SK-N-SH treated with all-trans-retinoic acid at 6 μM for 48 hours (cell line): ENCODE measurements around the gene DNAH9.

Experiments used
- ARNTL ChIP-seq: fragments of 450-650 bp; formaldehyde crosslinking; IDR thresholded peaks from 2 replicates; pipeline ENCODE4 v1.5.0; 2020; ENCODE audit warnings: low read depth, mild to moderate bottlenecking, moderate library complexity, borderline replicate concordance
- BACH2 ChIP-seq: fragments of 250-450 bp; sonication (Bioruptor Pico); IDR thresholded peaks from 2 replicates; pipeline ENCODE4 v1.9.0; 2021; ENCODE audit warnings: mild to moderate bottlenecking, borderline replicate concordance
- CREB5 ChIP-seq: fragments of 250-450 bp; sonication (Bioruptor Pico); IDR thresholded peaks from 2 replicates; pipeline ENCODE4 v1.5.1; 2020; ENCODE audit warnings: low read depth, mild to moderate bottlenecking, moderate library complexity
- CSRNP3 ChIP-seq: fragments of 250-450 bp; sonication (Bioruptor Pico); IDR thresholded peaks from 2 replicates; pipeline ENCODE4 v1.5.1; 2021; ENCODE audit warnings: mild to moderate bottlenecking, moderate library complexity
- ESRRG ChIP-seq: fragments of 250-450 bp; sonication (Bioruptor Pico); IDR thresholded peaks from 2 replicates; pipeline ENCODE4 v1.6.1; 2021; ENCODE audit warnings: mild to moderate bottlenecking
- ISL1 ChIP-seq: fragments of 250-450 bp; sonication (Bioruptor Pico); IDR thresholded peaks from 2 replicates; pipeline ENCODE4 v2.1.2; 2022; ENCODE audit warnings: mild to moderate bottlenecking, moderate library complexity
- PATZ1 ChIP-seq: fragments of 250-450 bp; sonication (Bioruptor Pico); IDR thresholded peaks from 2 replicates; pipeline ENCODE4 v1.8.0; 2020; ENCODE audit warnings: mild to moderate bottlenecking, moderate library complexity, borderline replicate concordance
- POU6F1 ChIP-seq: fragments of 250-450 bp; sonication (Bioruptor Pico); IDR thresholded peaks from 2 replicates; pipeline ENCODE4 v1.8.0; 2021; ENCODE audit warnings: low read depth, mild to moderate bottlenecking, moderate library complexity, borderline replicate concordance
- RARB ChIP-seq: fragments of 250-450 bp; sonication (Bioruptor Pico); IDR thresholded peaks from 2 replicates; pipeline ENCODE4 v1.8.0; 2021; ENCODE audit warnings: mild to moderate bottlenecking, moderate library complexity
- TSHZ2 ChIP-seq: fragments of 250-450 bp; sonication (Bioruptor Pico); IDR thresholded peaks from 2 replicates; pipeline ENCODE4 v1.5.0; 2020; ENCODE audit warnings: mild to moderate bottlenecking, moderate library complexity
- ZFP3 ChIP-seq: fragments of 250-450 bp; sonication (Bioruptor Pico); IDR thresholded peaks from 2 replicates; pipeline ENCODE4 v1.5.0; 2020; ENCODE audit warnings: mild to moderate bottlenecking, moderate library complexity
- ZNF70 ChIP-seq: fragments of 450-650 bp; formaldehyde crosslinking; IDR thresholded peaks from 2 replicates; pipeline ENCODE4 v1.5.0; 2020; ENCODE audit warnings: mild to moderate bottlenecking, moderate library complexity
- ZNF8 ChIP-seq: fragments of 450-650 bp; formaldehyde crosslinking; IDR thresholded peaks from 2 replicates; pipeline ENCODE4 v1.5.0; 2020; ENCODE audit warnings: mild to moderate bottlenecking, moderate library complexity

- no peak for TF ChIP-seq PATZ1 (CRISPR knock-in tag)
- no peak for TF ChIP-seq RARB (CRISPR knock-in tag)
- no peak for TF ChIP-seq TSHZ2 (CRISPR knock-in tag)
- no peak for TF ChIP-seq CSRNP3 (CRISPR knock-in tag)
- no peak for TF ChIP-seq CREB5 (CRISPR knock-in tag)
- no peak for TF ChIP-seq ESRRG (CRISPR knock-in tag)
- TF ChIP-seq ZNF8 (CRISPR knock-in tag): no peak
- no peak for TF ChIP-seq POU6F1
- TF ChIP-seq ISL1 (CRISPR knock-in tag): no peak
- TF ChIP-seq ARNTL (CRISPR knock-in tag): no peak
- no peak for TF ChIP-seq BACH2 (CRISPR knock-in tag)
- TF ChIP-seq ZFP3 (CRISPR knock-in tag): no peak
- no peak for TF ChIP-seq ZNF70 (CRISPR knock-in tag)
These were observed 401.4 kb downstream of the DNAH9 start for GRCh38 chr17:11999696-12000095.
